Thyroid gland (tissue), 4 donors: Measurements from ENCODE around the gene ST6GALNAC3. TPM values are rescaled to one million over a fixed set of nuclear protein-coding genes. Genes with fewer than 3 reads are reported as not detected.

Source experiments
- DNase-seq, 2 donors: peaks; one replicate each; pipeline ENCODE4 v3.0.0-alpha.2; 2019
- H3K27ac ChIP-seq, 3 donors: fragments of 200-600 bp; sonication (generic); 1 replicate in 2 of 3; 2 replicates in 1 of 3; pipeline ENCODE4 v1.5.1; 2016 to 2019; ENCODE audit warnings: mild to moderate bottlenecking in 1 of 3, moderate library complexity in 1 of 3
- H3K27me3 ChIP-seq: fragments of 200-600 bp; sonication (generic); one replicate; pipeline ENCODE4 v1.5.1; 2019
- H3K36me3 ChIP-seq, 2 donors: fragments of 200-600 bp; sonication (generic); one replicate each; pipeline ENCODE4 v1.5.1; 2016 to 2019
- H3K4me1 ChIP-seq, 2 donors: fragments of 200-600 bp; sonication (generic); one replicate each; pipeline ENCODE4 v1.5.1; 2017 to 2019
- H3K4me3 ChIP-seq, 3 donors: fragments of 200-600 bp; sonication (generic); replicated peaks in 1 of 3; 1 replicate in 2 of 3; 2 replicates in 1 of 3; pipeline ENCODE4 v1.5.1; 2016; ENCODE audit warnings: mild to moderate bottlenecking in 1 of 3
- H3K9me3 ChIP-seq: fragments of 200-600 bp; sonication (generic); one replicate; pipeline ENCODE4 v1.5.1; 2017
- POLR2A ChIP-seq, 2 donors: fragments of 450-650 bp; IDR thresholded peaks; one replicate each; pipeline ENCODE4 v1.6.1; 2017; ENCODE audit warnings: antibody characterized with exemption in 2 of 2, mild to moderate bottlenecking in 2 of 2, moderate library complexity in 1 of 2
- WGBS, 2 donors: methylation state at CpG; one replicate each; pipeline ENCODE4 v1.1.5; 2017; 5-methylcytosine and 5-hydroxymethylcytosine counted together
- intact Hi-C: fragments of 100-400 bp; cut with DNase I; formaldehyde crosslinking; loops from one replicate; pipeline ENCODE4 v1.15.1; 2023
- total RNA-seq, 4 donors: library from RNA; depleted of rRNA; stranded (reverse); fragments of >200 nt; gene quantifications; one replicate each; pipeline ENCODE4 v1.2.3, GENCODE V29; 2016
- TF ChIP-seq, protein P1 (sequence below), 6 experiments: fragments of 200-600 bp in 3 of 6; fragments of 450-650 bp in 3 of 6; sonication (generic) in 3 of 6; IDR thresholded peaks; one replicate each; pipeline ENCODE4 v1.5.1; 2016 to 2019; ENCODE audit warnings: antibody characterized with exemption in 6 of 6, mild to moderate bottlenecking in 2 of 6, inconsistent platforms in 1 of 6, moderate library complexity in 1 of 6

ST6GALNAC3 gene
- total RNA-seq, 4 donors from 2014 or later: 17.4 to 35.6 (median 31.6) TPM

DNA sequence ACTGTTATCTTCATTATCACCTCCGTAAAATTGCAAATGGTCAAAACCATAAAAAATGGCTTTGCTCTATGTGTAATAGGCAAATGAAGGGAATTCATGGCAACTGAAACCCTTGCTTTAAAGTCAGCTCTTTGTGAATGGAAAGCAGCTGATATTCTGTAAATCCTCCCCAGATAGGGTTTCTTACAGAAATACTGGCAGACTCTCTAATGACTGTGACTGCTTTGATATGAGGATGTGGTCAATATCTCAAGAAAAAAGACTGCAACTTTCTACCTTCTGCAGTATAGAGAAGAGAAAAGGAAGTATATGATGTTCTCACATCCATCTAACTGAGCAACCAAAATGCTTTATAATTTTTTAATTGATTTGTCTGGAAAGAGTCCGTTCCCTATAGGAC lies 193.1 kb downstream of the ST6GALNAC3 start:
- Histone ChIP-seq H3K27ac (no peak overlapping the region), H3K36me3 (no peaks in the 10 kb centered on the region), H3K27me3 (no peaks in the 10 kb centered on the region), H3K4me3 (no peak overlapping the region), H3K9me3 (no peaks in the 10 kb centered on the region), H3K4me1 (peaks cover 15 to 36% of the 10 kb centered on the region in 2 donors)
- intact Hi-C loops: no loop called here
- WGBS, 2 donors: 90 to 96% methylated on average over 2 of the region's 2 CpGs
- DNase-seq: no peak
- TF ChIP-seq, protein P1, sequence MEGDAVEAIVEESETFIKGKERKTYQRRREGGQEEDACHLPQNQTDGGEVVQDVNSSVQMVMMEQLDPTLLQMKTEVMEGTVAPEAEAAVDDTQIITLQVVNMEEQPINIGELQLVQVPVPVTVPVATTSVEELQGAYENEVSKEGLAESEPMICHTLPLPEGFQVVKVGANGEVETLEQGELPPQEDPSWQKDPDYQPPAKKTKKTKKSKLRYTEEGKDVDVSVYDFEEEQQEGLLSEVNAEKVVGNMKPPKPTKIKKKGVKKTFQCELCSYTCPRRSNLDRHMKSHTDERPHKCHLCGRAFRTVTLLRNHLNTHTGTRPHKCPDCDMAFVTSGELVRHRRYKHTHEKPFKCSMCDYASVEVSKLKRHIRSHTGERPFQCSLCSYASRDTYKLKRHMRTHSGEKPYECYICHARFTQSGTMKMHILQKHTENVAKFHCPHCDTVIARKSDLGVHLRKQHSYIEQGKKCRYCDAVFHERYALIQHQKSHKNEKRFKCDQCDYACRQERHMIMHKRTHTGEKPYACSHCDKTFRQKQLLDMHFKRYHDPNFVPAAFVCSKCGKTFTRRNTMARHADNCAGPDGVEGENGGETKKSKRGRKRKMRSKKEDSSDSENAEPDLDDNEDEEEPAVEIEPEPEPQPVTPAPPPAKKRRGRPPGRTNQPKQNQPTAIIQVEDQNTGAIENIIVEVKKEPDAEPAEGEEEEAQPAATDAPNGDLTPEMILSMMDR (IDR thresholded peaks at IDR 0.05): no peak
- no peak for TF ChIP-seq POLR2A (IDR thresholded peaks at IDR 0.05)

DNA sequence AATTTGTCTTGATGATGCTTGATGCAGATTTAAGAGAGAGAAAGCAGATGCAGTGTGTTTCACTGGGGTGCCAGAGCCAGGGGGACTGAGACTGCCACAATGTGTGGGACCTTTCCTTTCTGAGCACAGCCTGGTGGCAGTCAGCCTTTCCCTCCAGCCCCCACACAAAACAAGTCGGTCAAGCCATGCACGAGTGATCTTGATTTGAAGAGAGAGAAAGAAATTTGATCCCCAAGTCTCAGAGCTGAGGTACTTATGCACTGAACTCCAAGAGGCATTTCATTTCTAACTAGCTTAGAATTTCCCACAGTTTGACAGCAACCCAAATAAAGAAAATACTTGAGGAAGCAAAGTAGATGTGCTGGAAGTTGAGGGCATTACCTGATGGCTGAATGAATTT lies 193.8 kb downstream of the ST6GALNAC3 start:
- intact Hi-C loops: no loop called here
- no peaks in the 10 kb centered on the region for H3K9me3 ChIP-seq
- H3K27ac ChIP-seq: peak overlapping the region in 2 of 3 donors; percentile 51 to 78
- no peak overlapping the region for H3K4me3 ChIP-seq
- 12 to 20% methylated on average over 2 of the region's 2 CpGs for WGBS, 2 donors
- peaks cover 15 to 36% of the 10 kb centered on the region in 2 donors for H3K4me1 ChIP-seq
- H3K27me3 ChIP-seq: no peaks in the 10 kb centered on the region
- peak; percentile 72 to 76 for DNase-seq
- no peak for TF ChIP-seq POLR2A (IDR thresholded peaks at IDR 0.05)
- TF ChIP-seq, protein P1 (IDR thresholded peaks at IDR 0.05): no peak
- no peaks in the 10 kb centered on the region for H3K36me3 ChIP-seq

DNA sequence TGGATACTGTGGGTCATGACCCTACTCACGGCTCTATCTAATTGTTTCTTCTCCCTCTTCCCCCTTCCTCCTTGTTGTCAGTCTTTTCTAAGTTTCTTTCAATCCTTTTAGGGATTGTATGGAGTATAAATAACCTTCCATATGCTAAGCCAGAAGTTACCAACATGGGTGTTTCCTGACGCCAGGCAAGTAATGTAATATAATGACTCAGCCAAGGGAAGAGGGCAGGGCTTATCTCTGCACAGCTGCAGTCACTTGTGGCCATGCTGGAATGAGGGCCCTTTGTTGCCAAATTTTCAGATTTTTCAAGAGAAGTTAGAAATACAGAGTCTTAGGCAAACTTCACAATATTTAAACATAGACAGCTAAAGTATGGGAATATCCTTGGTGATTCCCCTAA lies 194.6 kb downstream of the ST6GALNAC3 start:
- H3K27me3 ChIP-seq: no peaks in the 10 kb centered on the region
- no peaks in the 10 kb centered on the region for H3K36me3 ChIP-seq
- TF ChIP-seq, protein P1 (IDR thresholded peaks at IDR 0.05): no peak
- TF ChIP-seq POLR2A (IDR thresholded peaks at IDR 0.05): no peak
- H3K4me3 ChIP-seq: no peak overlapping the region
- H3K27ac ChIP-seq: peak overlapping the region; percentile 43 to 78 (median 51)
- intact Hi-C loops: no loop called here
- peak; percentile 16 to 38 for DNase-seq
- H3K4me1 ChIP-seq: peaks cover 15 to 36% of the 10 kb centered on the region in 2 donors
- no peaks in the 10 kb centered on the region for H3K9me3 ChIP-seq
- WGBS, 2 donors: 24 to 29% methylated on average over 2 of the region's 2 CpGs

DNA sequence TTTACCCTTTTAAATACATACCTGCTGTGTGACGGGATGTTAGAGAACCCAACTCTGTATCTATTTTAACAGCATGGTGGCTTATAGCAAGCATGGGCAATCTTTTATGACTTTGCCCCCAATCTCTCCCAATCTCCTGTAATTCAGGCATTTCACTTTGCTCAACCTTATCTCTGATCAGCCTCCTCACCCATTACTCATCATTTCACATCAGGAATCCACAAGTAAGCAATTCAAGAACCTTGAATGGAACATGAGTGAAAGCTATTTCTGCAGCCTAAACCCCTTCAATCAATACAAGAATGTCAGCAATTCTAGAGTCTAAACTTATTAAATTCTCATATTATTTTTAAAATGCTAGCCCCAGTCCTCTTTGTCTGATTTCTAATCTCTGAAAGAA lies 199.8 kb downstream of the ST6GALNAC3 start:
- H3K4me3 ChIP-seq: no peak overlapping the region
- H3K27me3 ChIP-seq: no peaks in the 10 kb centered on the region
- no peak for DNase-seq
- H3K36me3 ChIP-seq: no peaks in the 10 kb centered on the region
- WGBS, 2 donors: 93 to 98% methylated on average over 1 of the region's 1 CpG
- peaks cover 6 to 20% of the 10 kb centered on the region in 2 donors for H3K4me1 ChIP-seq
- TF ChIP-seq, protein P1 (IDR thresholded peaks at IDR 0.05): no peak
- TF ChIP-seq POLR2A (IDR thresholded peaks at IDR 0.05): no peak
- no peaks in the 10 kb centered on the region for H3K9me3 ChIP-seq
- H3K27ac ChIP-seq: no peak overlapping the region
- intact Hi-C loops: no loop called here

DNA sequence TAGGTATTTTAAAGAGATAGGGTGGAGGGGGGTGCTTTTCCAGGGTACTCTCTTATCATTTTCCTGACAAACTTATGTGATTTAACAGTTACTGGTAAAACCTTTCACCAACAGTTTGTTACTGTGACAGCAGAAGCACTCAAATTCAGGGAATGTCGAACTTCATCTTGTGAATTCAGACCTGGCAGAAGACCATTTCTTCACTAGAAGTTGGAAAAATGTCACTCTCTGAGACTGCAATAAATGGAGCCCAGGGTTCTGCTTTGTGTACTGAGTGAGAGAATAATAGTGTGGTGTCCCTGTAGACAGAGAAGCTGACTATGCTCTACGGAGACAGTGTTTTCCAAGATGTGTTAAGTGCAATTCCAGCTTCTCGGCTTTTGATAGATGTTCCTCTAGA lies 200.2 kb downstream of the ST6GALNAC3 start:
- no peak overlapping the region for H3K4me3 ChIP-seq
- intact Hi-C loops: no loop called here
- H3K27ac ChIP-seq: no peak overlapping the region
- H3K4me1 ChIP-seq: peaks cover 5 to 18% of the 10 kb centered on the region in 2 donors
- no peaks in the 10 kb centered on the region for H3K9me3 ChIP-seq
- DNase-seq: no peak
- 66 to 77% methylated on average over 3 of the region's 3 CpGs for WGBS, 2 donors
- TF ChIP-seq, protein P1 (IDR thresholded peaks at IDR 0.05): no peak
- H3K36me3 ChIP-seq: no peaks in the 10 kb centered on the region
- H3K27me3 ChIP-seq: no peaks in the 10 kb centered on the region
